Thyroid gland (tissue), 4 donors: Measurements from ENCODE around the gene KIAA1755.

ENCODE experiments used
- CTCF ChIP-seq, 6 experiments: fragments of 200-600 bp in 3 of 6; fragments of 450-650 bp in 3 of 6; sonication (generic) in 3 of 6; IDR thresholded peaks; one replicate each; pipeline ENCODE4 v1.5.1; 2016 to 2019; ENCODE audit warnings: antibody characterized with exemption in 6 of 6, mild to moderate bottlenecking in 2 of 6, inconsistent platforms in 1 of 6, moderate library complexity in 1 of 6
- POLR2A ChIP-seq, 2 donors: fragments of 450-650 bp; IDR thresholded peaks; one replicate each; pipeline ENCODE4 v1.6.1; 2017; ENCODE audit warnings: antibody characterized with exemption in 2 of 2, mild to moderate bottlenecking in 2 of 2, moderate library complexity in 1 of 2

- TF ChIP-seq CTCF (IDR thresholded peaks at IDR 0.05) = no peak
- no peak for TF ChIP-seq POLR2A (IDR thresholded peaks at IDR 0.05)
These were observed 64.5 kb downstream of the KIAA1755 start for GRCh38 chr20:38196076-38196475.
